Measurements from ENCODE around the gene DNAJB12. TPM values are rescaled to one million over a fixed set of nuclear protein-coding genes. Genes with fewer than 3 reads are reported as not detected.

Gene DNAJB12
- total RNA-seq, 1 experiment from 2014 or later = 51.0 TPM

GRCh38 chr10:72316386-72316700 is 38.4 kb downstream of the DNAJB12 start:
- BruUV-seq (replicated peaks) = no TSS peak
- CTCF ChIA-PET = interaction anchor here (0.6 kb wide), 1 partner anchor 9 kb away, joined by 3 read pairs; no protein-coding TSS in a partner anchor
- TF ChIP-seq CTCF (IDR thresholded peaks at IDR 0.05) (no peak), SIN3A (IDR thresholded peaks at IDR 0.05; ENCODE audit: borderline replicate concordance, insufficient read depth, low read depth, low read length) (no peak), POLR2AphosphoS5 (IDR thresholded peaks at IDR 0.05; ENCODE audit: low read depth, low read length) (no peak), TCF7L2 (IDR thresholded peaks at IDR 0.05; ENCODE audit: low read depth, low read length) (no peak), REST (IDR thresholded peaks at IDR 0.05; ENCODE audit: insufficient read depth in 1 of 2, low read depth in 2 of 2, low read length in 1 of 2) (no peak)

GRCh38 chr10:72315611-72316385 is 38.9 kb downstream of the DNAJB12 start:
- Histone ChIP-seq H3K9me3 (ENCODE audit: control insufficient read depth, insufficient read depth, low read depth, low read length) (no peaks in the 10 kb centered on the region), H3K36me3 (ENCODE audit: control insufficient read depth, insufficient read depth, low read length) (no peaks in the 10 kb centered on the region), H3K4me3 (ENCODE audit: low read depth in 2 of 2, low read length in 2 of 2) (no peak overlapping the region), H3K4me1 (ENCODE audit: control insufficient read depth, insufficient read depth, low read length) (peaks cover 60% of the 10 kb centered on the region), H3K27me3 (ENCODE audit: control insufficient read depth, insufficient read depth, low read length) (no peaks in the 10 kb centered on the region), H3K27ac (ENCODE audit: low read length) (peak overlapping the region; percentile 99)
- no peak for DNase-seq (ENCODE audit: low read depth, low spot score)
- POLR2A ChIA-PET = interaction anchor here (0.5 kb wide), 1 partner anchor 26 kb away, joined by 7 read pairs; no protein-coding TSS in a partner anchor
- peak; percentile 56 for ATAC-seq
- no TSS peak for BruUV-seq (replicated peaks)
- TF ChIP-seq TCF7L2 (IDR thresholded peaks at IDR 0.05; ENCODE audit: low read depth, low read length) (peak; percentile 42; the same call in 1 of the 2 replicates), POLR2AphosphoS5 (IDR thresholded peaks at IDR 0.05; ENCODE audit: low read depth, low read length) (peak; percentile 92; the same call in 1 of the 2 replicates), SIN3A (IDR thresholded peaks at IDR 0.05; ENCODE audit: borderline replicate concordance, insufficient read depth, low read depth, low read length) (0 out of 2 replicates have a peak, but pooled peaks have one; percentile 41), CTCF (IDR thresholded peaks at IDR 0.05) (no peak), REST (IDR thresholded peaks at IDR 0.05; ENCODE audit: insufficient read depth in 1 of 2, low read depth in 2 of 2, low read length in 1 of 2) (no peak)
- in situ Hi-C loops (cut with HindIII; ENCODE audit: low pct_unique_long_range_greater_than_20kb, low sequenced_read_pairs) = loop anchor here (25.0 kb wide), 1 partner anchor 353 kb away; the partner anchor contains the start of gene CHST3
- intact Hi-C loops (cut with micrococcal nuclease; ENCODE audit: unreplicated experiment) = no loop called here
- CTCF ChIA-PET = interaction anchor here (0.6 kb wide), 2 partner anchors 8 to 67 kb away, joined by 3 to 5 read pairs; no protein-coding TSS in a partner anchor

More at GRCh38 chr10:72316386-72316700, 38.4 kb downstream of the DNAJB12 start:
- Histone ChIP-seq H3K27ac (ENCODE audit: low read length) (peak overlapping the region; percentile 99), H3K36me3 (ENCODE audit: control insufficient read depth, insufficient read depth, low read length) (no peaks in the 10 kb centered on the region), H3K4me3 (ENCODE audit: low read depth in 2 of 2, low read length in 2 of 2) (no peak overlapping the region), H3K4me1 (ENCODE audit: control insufficient read depth, insufficient read depth, low read length) (peaks cover 62% of the 10 kb centered on the region), H3K9me3 (ENCODE audit: control insufficient read depth, insufficient read depth, low read depth, low read length) (no peaks in the 10 kb centered on the region), H3K27me3 (ENCODE audit: control insufficient read depth, insufficient read depth, low read length) (no peaks in the 10 kb centered on the region)
- no peak for DNase-seq (ENCODE audit: low read depth, low spot score)
- in situ Hi-C loops (cut with HindIII; ENCODE audit: low pct_unique_long_range_greater_than_20kb, low sequenced_read_pairs) (loop anchor here (25.0 kb wide), 1 partner anchor 354 kb away; the partner anchor contains the start of gene CHST3), intact Hi-C loops (cut with micrococcal nuclease; ENCODE audit: unreplicated experiment) (no loop called here)
- ATAC-seq = no peak
- POLR2A ChIA-PET = interaction anchor here (0.5 kb wide), 1 partner anchor 26 kb away, joined by 7 read pairs; no protein-coding TSS in a partner anchor
